Right lobe of liver (tissue), 4 donors: ENCODE measurements around the gene PODXL.

Experiments
- POLR2A ChIP-seq: fragments of 450-650 bp; IDR thresholded peaks from one replicate; pipeline ENCODE4 v1.6.1; 2017; ENCODE audit warnings: antibody characterized with exemption, mild to moderate bottlenecking
- TF ChIP-seq, protein P1 (sequence below), 4 donors: fragments of 200-600 bp in 3 of 4; fragments of 450-650 bp in 1 of 4; IDR thresholded peaks; one replicate each; pipeline versions ENCODE4 v1.5.1 to v1.8.0; 2016 to 2022; ENCODE audit warnings: antibody characterized with exemption in 4 of 4, mild to moderate bottlenecking in 2 of 4
- donor health status: DM: no; HTN: no; CAD: no.
- donor health status: DM: no; HTN: no; CAD: no.
- donor health status: DM: no; HTN: yes; CAD: no.

DNA sequence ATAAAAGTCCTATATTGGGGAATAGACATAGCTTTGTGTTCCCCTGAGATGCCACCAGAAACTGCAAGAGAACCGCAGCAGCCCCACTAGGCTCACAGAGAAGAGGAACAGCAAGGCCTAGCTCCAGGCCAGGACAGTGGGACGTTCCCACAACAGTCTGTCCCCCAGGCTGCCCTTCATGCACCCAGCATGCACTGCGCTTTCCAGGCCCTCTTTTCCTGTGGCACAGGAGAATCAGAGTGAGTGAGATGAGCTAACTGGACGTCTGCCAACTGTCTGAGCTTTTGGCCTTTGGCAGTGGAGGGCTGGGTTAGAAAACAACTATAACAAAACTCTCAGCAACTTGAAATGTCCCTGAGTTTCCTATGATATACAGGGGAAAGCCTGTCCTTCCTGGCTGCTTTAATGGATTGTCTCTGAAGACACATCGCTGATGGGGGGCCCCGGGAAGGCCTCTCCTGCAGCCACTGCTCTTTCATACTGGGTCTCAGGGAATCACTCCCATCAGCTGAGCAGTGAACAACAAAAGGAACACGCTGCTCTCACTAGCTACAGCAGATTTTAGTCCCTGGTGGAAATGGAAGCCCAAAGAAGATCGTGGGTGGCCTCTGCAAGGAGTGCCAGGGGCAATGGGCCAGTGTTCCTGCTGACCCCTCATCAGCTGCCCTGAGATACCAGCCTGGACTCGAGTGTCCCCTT is 53.5 kb downstream of the PODXL start:
- TF ChIP-seq, protein P1, sequence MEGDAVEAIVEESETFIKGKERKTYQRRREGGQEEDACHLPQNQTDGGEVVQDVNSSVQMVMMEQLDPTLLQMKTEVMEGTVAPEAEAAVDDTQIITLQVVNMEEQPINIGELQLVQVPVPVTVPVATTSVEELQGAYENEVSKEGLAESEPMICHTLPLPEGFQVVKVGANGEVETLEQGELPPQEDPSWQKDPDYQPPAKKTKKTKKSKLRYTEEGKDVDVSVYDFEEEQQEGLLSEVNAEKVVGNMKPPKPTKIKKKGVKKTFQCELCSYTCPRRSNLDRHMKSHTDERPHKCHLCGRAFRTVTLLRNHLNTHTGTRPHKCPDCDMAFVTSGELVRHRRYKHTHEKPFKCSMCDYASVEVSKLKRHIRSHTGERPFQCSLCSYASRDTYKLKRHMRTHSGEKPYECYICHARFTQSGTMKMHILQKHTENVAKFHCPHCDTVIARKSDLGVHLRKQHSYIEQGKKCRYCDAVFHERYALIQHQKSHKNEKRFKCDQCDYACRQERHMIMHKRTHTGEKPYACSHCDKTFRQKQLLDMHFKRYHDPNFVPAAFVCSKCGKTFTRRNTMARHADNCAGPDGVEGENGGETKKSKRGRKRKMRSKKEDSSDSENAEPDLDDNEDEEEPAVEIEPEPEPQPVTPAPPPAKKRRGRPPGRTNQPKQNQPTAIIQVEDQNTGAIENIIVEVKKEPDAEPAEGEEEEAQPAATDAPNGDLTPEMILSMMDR (IDR thresholded peaks at IDR 0.05), result no peak
- TF ChIP-seq POLR2A, result no peak
